HCT116 (cell line): Measurements from ENCODE around the gene TMEM81. TPM values are rescaled to one million over a fixed set of nuclear protein-coding genes. Genes with fewer than 3 reads are reported as not detected.

Experiments
- ATAC-seq: fragments of 200-7000 bp; cut with Tn5 transposase; 2 replicates; pipeline ENCODE4 v1.9.1; 2020; ENCODE audit warnings: mild to moderate bottlenecking, moderate library complexity
- BruUV-seq: library from RNA; stranded (reverse); fragments of 400-500 nt; replicated peaks from 2 replicates; lab custom pipeline; 2021; lab: Mats Ljungman, UMichigan
- CTCF ChIA-PET: fragments of 300-600 bp; sonication (Branson Sonifier 250); formaldehyde crosslinking; loops from one replicate; lab custom pipeline; 2021; ENCODE audit warnings: antibody characterized with exemption; lab: Charles Lee
- POLR2A ChIA-PET: fragments of 300-600, 350-600 bp; sonication (Branson Sonifier 250); formaldehyde crosslinking; loops from one replicate; lab custom pipeline; 2021; ENCODE audit warnings: antibody characterized with exemption; lab: Charles Lee
- RAD21 ChIA-PET, 2 experiments: fragments of 300-600 bp; sonication (Branson Sonifier 250); formaldehyde crosslinking; loops; one replicate each; lab custom pipeline; 2023; ENCODE audit warnings: low total read pairs in 2 of 2; ENCODE audit not compliant: uncharacterized antibody in 2 of 2, unreplicated experiment in 2 of 2, low non-redundant PET in 1 of 2; lab: Charles Lee
- DNase-seq: peaks from one replicate; pipeline ENCODE4 v3.0.0-alpha.2; 2010; ENCODE audit warnings: low read depth, low spot score
- H2AFZ ChIP-seq: fragments of 200-600 bp; shearing (Covaris generic), sonication (generic); 2 replicates; pipeline ENCODE4 v1.6.1; 2017; ENCODE audit warnings: low read depth, mixed run types, mixed read lengths, antibody characterized with exemption, low read length; ENCODE audit not compliant: poor library complexity, severe bottlenecking
- H3K27ac ChIP-seq: 2 replicates; pipeline ENCODE4 v1.5.1; 2012; ENCODE audit warnings: low read depth, low read length
- H3K27me3 ChIP-seq: fragments of 200-600 bp; sonication (generic); 2 replicates; pipeline ENCODE4 v1.6.1; 2016; ENCODE audit warnings: mixed run types, low read length, mixed read lengths; ENCODE audit not compliant: insufficient read depth
- H3K36me3 ChIP-seq, 2 experiments: fragments of 200-500 bp in 1 of 2; fragments of 200-600 bp in 1 of 2; sonication (Bioruptor generic) in 1 of 2; sonication (generic) in 1 of 2; 2 replicates each; pipeline versions ENCODE4 v1.5.1 to v1.6.1; 2014 to 2016; ENCODE audit warnings: low read length in 2 of 2, inconsistent platforms in 1 of 2, mixed read lengths in 1 of 2, mixed run types in 1 of 2; ENCODE audit not compliant: insufficient read depth in 2 of 2, control insufficient read depth in 1 of 2
- H3K4me1 ChIP-seq, 2 experiments: fragments of 200-600 bp in 1 of 2; sonication (generic) in 1 of 2; 2 replicates each; pipeline versions ENCODE4 v1.5.1 to v1.6.1; 2012 to 2017; ENCODE audit warnings: low read length in 2 of 2, inconsistent platforms in 1 of 2, mild to moderate bottlenecking in 1 of 2, mixed read lengths in 1 of 2, mixed run types in 1 of 2, moderate library complexity in 1 of 2; ENCODE audit not compliant: insufficient read depth in 2 of 2, control insufficient read depth in 1 of 2
- H3K4me2 ChIP-seq: fragments of 200-600 bp; sonication (generic); 2 replicates; pipeline ENCODE4 v1.6.1; 2017; ENCODE audit warnings: mixed run types, low read length, mixed read lengths
- H3K4me3 ChIP-seq, 2 experiments: fragments of 200-600 bp in 1 of 2; sonication (generic) in 1 of 2; replicated peaks in 1 of 2; 2 replicates each; pipeline ENCODE4 v1.5.1; 2011 to 2016; ENCODE audit warnings: low read length in 2 of 2, control low read depth in 1 of 2, low read depth in 1 of 2, mild to moderate bottlenecking in 1 of 2, mixed read lengths in 1 of 2, mixed run types in 1 of 2
- H3K79me2 ChIP-seq: fragments of 200-600 bp; sonication (generic); 2 replicates; pipeline ENCODE4 v1.6.1; 2017; ENCODE audit warnings: mild to moderate bottlenecking, mixed run types, low read length, moderate library complexity, mixed read lengths; ENCODE audit not compliant: insufficient read depth
- H3K9ac ChIP-seq: fragments of 200-600 bp; sonication (generic); 2 replicates; pipeline ENCODE4 v1.6.1; 2016; ENCODE audit warnings: low read length, mixed read lengths
- H3K9me2 ChIP-seq: fragments of 200-600 bp; sonication (generic), shearing (Covaris generic); 2 replicates; pipeline ENCODE4 v1.6.1; 2017; ENCODE audit warnings: mixed run types, mild to moderate bottlenecking, moderate library complexity; ENCODE audit not compliant: insufficient read depth
- H3K9me3 ChIP-seq, 2 experiments: fragments of 200-500 bp in 1 of 2; fragments of 200-600 bp in 1 of 2; sonication (Bioruptor generic) in 1 of 2; sonication (generic) in 1 of 2; 2 replicates each; pipeline ENCODE4 v1.6.1; 2014 to 2017; ENCODE audit warnings: low read length in 2 of 2, mixed read lengths in 2 of 2, inconsistent platforms in 1 of 2, low read depth in 1 of 2, mild to moderate bottlenecking in 1 of 2, mixed run types in 1 of 2, moderate library complexity in 1 of 2; ENCODE audit not compliant: control insufficient read depth in 1 of 2, insufficient read depth in 1 of 2
- H4K20me1 ChIP-seq: fragments of 200-600 bp; sonication (generic), shearing (Covaris generic); 2 replicates; pipeline ENCODE4 v1.6.1; 2017; ENCODE audit warnings: mixed run types, mild to moderate bottlenecking, moderate library complexity; ENCODE audit not compliant: insufficient read depth
- ATF3 ChIP-seq: IDR thresholded peaks from 2 replicates; pipeline ENCODE4 v1.6.1; 2012
- CEBPB ChIP-seq: IDR thresholded peaks from 2 replicates; pipeline ENCODE4 v1.6.1; 2012; ENCODE audit warnings: low read depth
- CTCF ChIP-seq, 3 experiments: fragments of 200-600 bp in 1 of 3; sonication (generic) in 1 of 3; IDR thresholded peaks in 2 of 3; conservative IDR thresholded peaks in 1 of 3; 2 replicates each; pipeline ENCODE4 v1.5.1; 2012 to 2017; ENCODE audit warnings: low read depth in 2 of 3, low read length in 2 of 3, antibody characterized with exemption in 1 of 3, borderline replicate concordance in 1 of 3, control low read depth in 1 of 3, mild to moderate bottlenecking in 1 of 3, mixed read lengths in 1 of 3, mixed run types in 1 of 3, moderate library complexity in 1 of 3; ENCODE audit not compliant: insufficient read depth in 1 of 3
- ELF1 ChIP-seq: IDR thresholded peaks from 2 replicates; pipeline ENCODE4 v1.6.1; 2012; ENCODE audit warnings: low read depth, borderline replicate concordance
- FOSL1 ChIP-seq: IDR thresholded peaks from 2 replicates; pipeline ENCODE4 v1.6.1; 2012; ENCODE audit warnings: low read depth
- JUND ChIP-seq: IDR thresholded peaks from 2 replicates; pipeline ENCODE4 v1.6.1; 2012
- MAX ChIP-seq: IDR thresholded peaks from 2 replicates; pipeline ENCODE4 v1.6.1; 2012
- REST ChIP-seq: IDR thresholded peaks from 2 replicates; pipeline ENCODE4 v1.6.1; 2012; ENCODE audit warnings: low read depth
- SRF ChIP-seq: IDR thresholded peaks from 2 replicates; pipeline ENCODE4 v1.6.1; 2012; ENCODE audit warnings: low read depth
- ZBTB33 ChIP-seq: IDR thresholded peaks from 2 replicates; pipeline ENCODE4 v1.6.1; 2011; ENCODE audit warnings: mild to moderate bottlenecking, low read length, moderate library complexity; ENCODE audit not compliant: insufficient replicate concordance; ENCODE audit errors: extremely low read depth
- ZNF274 ChIP-seq: fragments of 200-500 bp; sonication (Bioruptor generic); IDR thresholded peaks from 2 replicates; pipeline ENCODE4 v1.6.1; 2014; ENCODE audit warnings: mild to moderate bottlenecking, low read depth, low read length, inconsistent platforms
- intact Hi-C: fragments of 100-400 bp; cut with micrococcal nuclease; formaldehyde crosslinking; loops from 2 replicates; pipeline ENCODE4 v1.10.0; 2022
- total RNA-seq: library from RNA; stranded (reverse); gene quantifications from one replicate; pipeline ENCODE4 v1.2.1, GENCODE V29; 2021; ENCODE audit not compliant: unreplicated experiment

TMEM81 gene
- total RNA-seq, 1 experiment from 2014 or later, result 4.9 TPM

- no peaks in the 10 kb centered on the region for H3K36me3 ChIP-seq
- H2AFZ ChIP-seq, result no peak overlapping the region
- H3K9me2 ChIP-seq, result no peaks in the 10 kb centered on the region
- H3K4me3 ChIP-seq, result no peak overlapping the region
- POLR2A ChIA-PET, result no interaction called here
- no peak overlapping the region for H3K27ac ChIP-seq
- peaks cover 18% of the 10 kb centered on the region; the same call in 1 of the 2 replicates for H3K27me3 ChIP-seq
- no peak overlapping the region for H3K9ac ChIP-seq
- CTCF ChIA-PET, result no interaction called here
- H3K4me1 ChIP-seq, result no peaks in the 10 kb centered on the region
- RAD21 ChIA-PET, result no interaction called here
- ATAC-seq, result no peak
- H3K9me3 ChIP-seq, result no peaks in the 10 kb centered on the region
- DNase-seq, result no peak
- H3K4me2 ChIP-seq, result no peak overlapping the region
- no peaks in the 10 kb centered on the region for H3K79me2 ChIP-seq
- no TSS peak for BruUV-seq
- intact Hi-C loops, result no loop called here
- no peaks in the 10 kb centered on the region for H4K20me1 ChIP-seq
- TF ChIP-seq CEBPB, result no peak
- TF ChIP-seq FOSL1, result no peak
- TF ChIP-seq ZBTB33, result no peak
- TF ChIP-seq ATF3, result no peak
- TF ChIP-seq ELF1, result no peak
- no peak for TF ChIP-seq SRF
- no peak for TF ChIP-seq MAX
- no peak for TF ChIP-seq CTCF (IDR thresholded peaks at IDR 0.05 in 2 of 3, conservative IDR thresholded peaks at IDR 0.05 in 1 of 3; ENCODE audit: borderline replicate concordance in 1 of 3, insufficient read depth in 1 of 3, low read depth in 2 of 3, low read length in 2 of 3)
- no peak for TF ChIP-seq REST
- no peak for TF ChIP-seq JUND
- no peak for TF ChIP-seq ZNF274
- TF ChIP-seq, all 23 proteins: peak for 0
These were observed 43.1 kb downstream of the TMEM81 start for GRCh38 chr1:205041001-205041715.
